OCI-LY7 (cell line): Measurements from ENCODE around the gene PLEKHF1. TPM values are rescaled to one million over a fixed set of nuclear protein-coding genes. Genes with fewer than 3 reads are reported as not detected.

Experiments used
- BruUV-seq: library from RNA; stranded (reverse); fragments of 400-500 nt; replicated peaks from 2 replicates; lab custom pipeline; 2021; lab: Mats Ljungman, UMichigan
- CTCF ChIA-PET: fragments of 300-600 bp; sonication (Branson Sonifier 250); formaldehyde crosslinking; loops from one replicate; lab custom pipeline; 2022; ENCODE audit warnings: antibody characterized with exemption; ENCODE audit not compliant: unreplicated experiment; lab: Charles Lee
- POLR2A ChIA-PET: fragments of 300-600 bp; sonication (Branson Sonifier 250); formaldehyde crosslinking; loops from one replicate; lab custom pipeline; 2022; ENCODE audit warnings: antibody characterized with exemption; lab: Charles Lee
- DNase-seq: peaks from one replicate; pipeline ENCODE4 v3.0.0-alpha.2; 2015; ENCODE audit warnings: low spot score
- H2AFZ ChIP-seq: fragments of 200-600 bp; sonication (generic), shearing (Covaris generic); 2 replicates; pipeline ENCODE4 v1.6.1; 2014; ENCODE audit warnings: mild to moderate bottlenecking, antibody characterized with exemption, low read length, moderate library complexity
- H3K27ac ChIP-seq: fragments of 200-600 bp; sonication (generic); 2 replicates; pipeline ENCODE4 v1.5.1; 2014; ENCODE audit warnings: mixed run types, low read depth, mild to moderate bottlenecking, moderate library complexity, low read length, inconsistent platforms; ENCODE audit not compliant: poor library complexity, severe bottlenecking
- H3K36me3 ChIP-seq: fragments of 200-600 bp; sonication (generic); 2 replicates; pipeline ENCODE4 v1.6.1; 2014; ENCODE audit warnings: mild to moderate bottlenecking, antibody characterized with exemption, low read length, moderate library complexity, mixed read lengths; ENCODE audit not compliant: insufficient read depth
- H3K4me1 ChIP-seq: fragments of 200-600 bp; sonication (generic); 2 replicates; pipeline ENCODE4 v1.5.1; 2014; ENCODE audit warnings: mild to moderate bottlenecking, low read length; ENCODE audit not compliant: insufficient read depth, poor library complexity, severe bottlenecking
- H3K4me2 ChIP-seq: fragments of 200-600 bp; sonication (generic); 2 replicates; pipeline ENCODE4 v1.6.1; 2014; ENCODE audit warnings: mild to moderate bottlenecking, low read length
- H3K4me3 ChIP-seq: fragments of 200-600 bp; sonication (generic); 2 replicates; pipeline ENCODE4 v1.5.1; 2014; ENCODE audit warnings: mild to moderate bottlenecking, low read depth, low read length; ENCODE audit not compliant: poor library complexity, severe bottlenecking
- H3K79me2 ChIP-seq: fragments of 200-600 bp; sonication (generic); 2 replicates; pipeline ENCODE4 v1.6.1; 2016; ENCODE audit warnings: low read depth, mild to moderate bottlenecking, low read length, moderate library complexity, mixed read lengths; ENCODE audit not compliant: insufficient read depth
- H3K9me2 ChIP-seq: fragments of 200-600 bp; sonication (generic); 2 replicates; pipeline ENCODE4 v1.6.1; 2016; ENCODE audit warnings: mild to moderate bottlenecking, low read length, mixed read lengths; ENCODE audit not compliant: insufficient read depth
- H3K9me3 ChIP-seq: fragments of 200-600 bp; sonication (generic); 2 replicates; pipeline ENCODE4 v1.6.1; 2014; ENCODE audit warnings: mild to moderate bottlenecking, mixed run types, low read length, mixed read lengths
- H4K20me1 ChIP-seq: fragments of 200-600 bp; sonication (generic); 2 replicates; pipeline ENCODE4 v1.6.1; 2014; ENCODE audit warnings: mild to moderate bottlenecking, antibody characterized with exemption, low read length, moderate library complexity, mixed read lengths; ENCODE audit not compliant: insufficient read depth
- EZH2phosphoT487 ChIP-seq: fragments of 200-600 bp; sonication (generic); IDR thresholded peaks from 2 replicates; pipeline ENCODE4 v1.6.1; 2018; ENCODE audit warnings: low read depth, borderline replicate concordance, mild to moderate bottlenecking, mixed run types, antibody characterized with exemption, low read length, moderate library complexity, mixed read lengths
- intact Hi-C: fragments of 100-400 bp; cut with micrococcal nuclease; formaldehyde crosslinking; loops from one replicate; pipeline ENCODE4 v1.10.0; 2022; ENCODE audit not compliant: unreplicated experiment
- total RNA-seq, 2 experiments: library from RNA; depleted of rRNA in 1 of 2; stranded (reverse); fragments of >200 nt in 1 of 2; shearing (Covaris generic) in 1 of 2; gene quantifications; 2 replicates each; pipeline ENCODE4 v1.2.3, GENCODE V29; 2014 to 2022
- TF ChIP-seq, protein P1 (sequence below): fragments of 200-600 bp; sonication (generic); conservative IDR thresholded peaks from 2 replicates; pipeline ENCODE4 v1.5.1; 2014; ENCODE audit warnings: mild to moderate bottlenecking, antibody characterized with exemption, low read length, moderate library complexity, mixed read lengths

The PLEKHF1 gene
- total RNA-seq, 2 experiments from 2014 or later: 5.0 to 7.0 TPM

DNA sequence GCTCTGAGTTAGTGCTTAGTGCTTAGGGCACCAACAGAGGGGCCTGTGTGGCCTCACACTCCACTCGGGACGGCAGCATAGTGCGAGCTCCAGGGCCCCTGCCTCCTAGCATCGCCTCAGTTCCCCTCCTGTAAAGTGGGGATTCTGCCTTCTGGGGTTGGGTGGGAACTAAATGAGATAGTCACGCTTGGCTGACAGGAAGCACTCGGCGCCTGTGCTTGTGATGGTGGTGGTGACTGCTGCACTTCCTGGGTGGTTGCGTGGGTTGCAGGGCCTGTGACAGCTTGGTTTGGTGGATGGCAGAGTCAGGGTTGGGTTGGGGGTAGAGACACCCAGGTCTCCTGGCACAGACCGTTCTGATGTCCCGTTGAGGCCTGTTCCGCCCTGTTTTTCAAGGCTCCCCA, 7.7 kb downstream of the PLEKHF1 start:
- Histone ChIP-seq H3K4me2 (peak overlapping the region; percentile 21), H3K9me2 (no peaks in the 10 kb centered on the region), H4K20me1 (no peaks in the 10 kb centered on the region), H3K4me1 (peaks cover 28% of the 10 kb centered on the region), H3K4me3 (no peak overlapping the region), H2AFZ (no peak overlapping the region), H3K79me2 (no peaks in the 10 kb centered on the region), H3K9me3 (no peaks in the 10 kb centered on the region), H3K27ac (no peak overlapping the region), H3K36me3 (peaks cover 4% of the 10 kb centered on the region; the same call in 1 of the 2 replicates)
- intact Hi-C loops: no loop called here
- BruUV-seq: no TSS peak
- CTCF ChIA-PET: interaction anchor here (0.9 kb wide), 1 partner anchor 43 kb away, joined by 3 read pairs; no protein-coding TSS in a partner anchor
- POLR2A ChIA-PET: interaction anchor here (0.7 kb wide), 1 partner anchor 62 kb away, joined by 4 read pairs; no protein-coding TSS in a partner anchor
- peak; percentile 24 for DNase-seq
- TF ChIP-seq, protein P1, sequence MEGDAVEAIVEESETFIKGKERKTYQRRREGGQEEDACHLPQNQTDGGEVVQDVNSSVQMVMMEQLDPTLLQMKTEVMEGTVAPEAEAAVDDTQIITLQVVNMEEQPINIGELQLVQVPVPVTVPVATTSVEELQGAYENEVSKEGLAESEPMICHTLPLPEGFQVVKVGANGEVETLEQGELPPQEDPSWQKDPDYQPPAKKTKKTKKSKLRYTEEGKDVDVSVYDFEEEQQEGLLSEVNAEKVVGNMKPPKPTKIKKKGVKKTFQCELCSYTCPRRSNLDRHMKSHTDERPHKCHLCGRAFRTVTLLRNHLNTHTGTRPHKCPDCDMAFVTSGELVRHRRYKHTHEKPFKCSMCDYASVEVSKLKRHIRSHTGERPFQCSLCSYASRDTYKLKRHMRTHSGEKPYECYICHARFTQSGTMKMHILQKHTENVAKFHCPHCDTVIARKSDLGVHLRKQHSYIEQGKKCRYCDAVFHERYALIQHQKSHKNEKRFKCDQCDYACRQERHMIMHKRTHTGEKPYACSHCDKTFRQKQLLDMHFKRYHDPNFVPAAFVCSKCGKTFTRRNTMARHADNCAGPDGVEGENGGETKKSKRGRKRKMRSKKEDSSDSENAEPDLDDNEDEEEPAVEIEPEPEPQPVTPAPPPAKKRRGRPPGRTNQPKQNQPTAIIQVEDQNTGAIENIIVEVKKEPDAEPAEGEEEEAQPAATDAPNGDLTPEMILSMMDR: no peak
- TF ChIP-seq EZH2phosphoT487: no peak

DNA sequence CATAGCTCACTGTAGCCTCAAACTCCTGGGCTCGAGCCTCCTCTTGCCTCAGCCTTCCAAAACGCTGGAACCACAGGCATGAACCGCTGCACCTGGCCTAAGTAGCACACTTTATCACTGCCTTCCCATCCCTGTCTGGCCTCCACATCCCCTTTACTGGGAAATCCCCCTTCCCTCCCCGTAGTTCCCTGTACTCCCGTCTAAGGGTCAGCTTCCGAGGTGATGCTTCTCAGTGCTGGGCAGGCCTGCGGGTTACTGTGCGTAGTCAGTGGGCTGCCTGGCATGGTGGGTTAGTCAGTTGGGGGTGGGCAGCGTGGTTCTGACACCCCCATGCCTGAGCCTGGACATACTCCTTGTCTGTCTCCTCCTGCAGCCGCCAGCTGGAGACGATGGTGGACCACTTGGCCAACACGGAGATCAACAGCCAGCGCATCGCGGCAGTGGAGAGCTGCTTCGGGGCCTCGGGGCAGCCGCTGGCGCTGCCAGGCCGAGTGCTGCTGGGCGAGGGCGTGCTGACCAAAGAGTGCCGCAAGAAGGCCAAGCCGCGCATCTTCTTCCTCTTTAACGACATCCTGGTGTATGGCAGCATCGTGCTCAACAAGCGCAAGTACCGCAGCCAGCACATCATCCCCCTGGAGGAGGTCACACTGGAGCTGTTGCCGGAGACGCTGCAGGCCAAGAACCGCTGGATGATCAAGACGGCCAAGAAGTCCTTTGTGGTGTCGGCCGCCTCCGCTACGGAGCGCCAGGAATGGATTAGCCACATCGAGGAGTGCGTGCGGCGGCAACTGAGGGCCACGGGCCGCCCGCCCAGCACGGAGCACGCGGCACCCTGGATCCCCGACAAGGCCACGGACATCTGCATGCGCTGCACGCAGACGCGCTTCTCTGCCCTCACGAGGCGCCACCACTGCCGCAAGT, 8.4 kb downstream of the PLEKHF1 start:
- DNase-seq: no peak
- POLR2A ChIA-PET: interaction anchor here (0.7 to 0.8 kb wide), 2 partner anchors 63 to 68 kb away, joined by 3 to 4 read pairs; partner anchors contain the start of gene POP4
- CTCF ChIA-PET: interaction anchor here (0.9 kb wide), 1 partner anchor 43 kb away, joined by 3 read pairs; no protein-coding TSS in a partner anchor
- Histone ChIP-seq H3K9me3 (no peaks in the 10 kb centered on the region), H2AFZ (no peak overlapping the region), H3K4me1 (peaks cover 25% of the 10 kb centered on the region), H3K36me3 (peaks cover 4% of the 10 kb centered on the region; the same call in 1 of the 2 replicates), H3K79me2 (no peaks in the 10 kb centered on the region), H4K20me1 (no peaks in the 10 kb centered on the region), H3K9me2 (no peaks in the 10 kb centered on the region), H3K4me2 (peak overlapping the region; percentile 21; the same call in 1 of the 2 replicates), H3K4me3 (no peak overlapping the region), H3K27ac (no peak overlapping the region)
- intact Hi-C loops: no loop called here
- TF ChIP-seq, protein P1: no peak
- no peak for TF ChIP-seq EZH2phosphoT487
- no TSS peak for BruUV-seq
